C4-2B (cell line): ENCODE results near the gene GLOD4.

Experiments used
- ZFX ChIP-seq: fragments of 450-650 bp; IDR thresholded peaks from 2 replicates; pipeline ENCODE4 v1.6.1; 2017
- TF ChIP-seq, protein P1 (sequence below): fragments of 450-650 bp; conservative IDR thresholded peaks from 2 replicates; pipeline ENCODE4 v1.5.1; 2017; ENCODE audit warnings: mild to moderate bottlenecking

DNA sequence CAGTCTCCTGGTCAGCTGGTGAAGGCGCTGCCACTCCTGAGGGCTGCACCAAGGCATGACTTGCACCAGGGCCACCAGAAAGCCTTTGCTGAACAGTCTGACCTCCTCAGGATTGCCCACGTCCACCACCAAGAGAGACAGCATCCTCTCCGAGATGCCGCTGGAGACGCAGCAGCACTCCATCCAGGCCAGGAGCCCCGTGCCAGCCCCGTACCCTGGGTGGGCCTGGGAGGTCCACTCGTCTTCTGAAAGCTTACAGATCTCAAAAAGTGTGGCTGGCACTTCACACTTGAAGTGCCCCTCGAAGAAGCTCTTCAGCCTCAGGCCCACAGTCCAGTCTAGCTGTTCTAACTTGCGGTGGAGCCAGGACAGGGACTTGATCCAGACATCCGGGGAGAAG lies 36.7 kb downstream of the GLOD4 start:
- TF ChIP-seq, protein P1, sequence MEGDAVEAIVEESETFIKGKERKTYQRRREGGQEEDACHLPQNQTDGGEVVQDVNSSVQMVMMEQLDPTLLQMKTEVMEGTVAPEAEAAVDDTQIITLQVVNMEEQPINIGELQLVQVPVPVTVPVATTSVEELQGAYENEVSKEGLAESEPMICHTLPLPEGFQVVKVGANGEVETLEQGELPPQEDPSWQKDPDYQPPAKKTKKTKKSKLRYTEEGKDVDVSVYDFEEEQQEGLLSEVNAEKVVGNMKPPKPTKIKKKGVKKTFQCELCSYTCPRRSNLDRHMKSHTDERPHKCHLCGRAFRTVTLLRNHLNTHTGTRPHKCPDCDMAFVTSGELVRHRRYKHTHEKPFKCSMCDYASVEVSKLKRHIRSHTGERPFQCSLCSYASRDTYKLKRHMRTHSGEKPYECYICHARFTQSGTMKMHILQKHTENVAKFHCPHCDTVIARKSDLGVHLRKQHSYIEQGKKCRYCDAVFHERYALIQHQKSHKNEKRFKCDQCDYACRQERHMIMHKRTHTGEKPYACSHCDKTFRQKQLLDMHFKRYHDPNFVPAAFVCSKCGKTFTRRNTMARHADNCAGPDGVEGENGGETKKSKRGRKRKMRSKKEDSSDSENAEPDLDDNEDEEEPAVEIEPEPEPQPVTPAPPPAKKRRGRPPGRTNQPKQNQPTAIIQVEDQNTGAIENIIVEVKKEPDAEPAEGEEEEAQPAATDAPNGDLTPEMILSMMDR, result no peak
- TF ChIP-seq ZFX, result no peak
